HG03469 (cell line): ENCODE data around the gene MED25.

ENCODE experiments used
- ATAC-seq: cut with Tn5 transposase; IDR thresholded peaks from one replicate; pipeline ENCODE4 v1.9.1; 2021; ENCODE audit warnings: mild to moderate bottlenecking, moderate library complexity, moderate number of reproducible peaks; ENCODE audit not compliant: unreplicated experiment

The MED25 gene

GRCh38 chr19:49856574-49857021 is 38.5 kb downstream of the MED25 start:
- ATAC-seq, result no peak

- no peak for ATAC-seq
These were observed 39.2 kb downstream of the MED25 start for GRCh38 chr19:49857061-49857837.

- ATAC-seq, result no peak
These were observed 39.7 kb downstream of the MED25 start for GRCh38 chr19:49857838-49858087.

- no peak for ATAC-seq
These were observed 40.2 kb downstream of the MED25 start for GRCh38 chr19:49858088-49858985.

GRCh38 chr19:49859682-49860335 is 41.7 kb downstream of the MED25 start:
- ATAC-seq, result no peak

GRCh38 chr19:49860336-49861102 is 42.4 kb downstream of the MED25 start:
- no peak for ATAC-seq

DNA sequence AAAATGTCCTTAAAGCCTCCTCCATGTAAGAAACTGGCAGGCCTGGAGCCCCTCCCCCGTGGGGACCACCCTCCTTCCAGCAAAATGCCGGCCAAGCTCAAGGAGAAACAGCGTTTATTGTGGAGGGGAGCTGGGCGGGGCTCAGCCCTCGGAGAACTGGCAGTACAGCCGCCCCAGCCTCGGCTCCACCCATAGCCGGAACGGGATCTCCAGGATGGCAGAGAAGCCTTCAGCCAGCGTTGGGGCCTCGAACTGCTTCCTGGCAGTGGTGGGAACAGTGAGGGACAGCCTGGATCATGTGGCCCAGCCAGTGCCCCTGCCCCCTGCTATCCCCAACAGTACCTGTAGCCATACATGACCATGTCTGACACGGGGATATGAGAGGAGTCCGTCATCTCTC is 43.0 kb downstream of the MED25 start:
- ATAC-seq, result no peak

- ATAC-seq, result no peak
These were observed 43.7 kb downstream of the MED25 start for GRCh38 chr19:49861541-49862378.

DNA sequence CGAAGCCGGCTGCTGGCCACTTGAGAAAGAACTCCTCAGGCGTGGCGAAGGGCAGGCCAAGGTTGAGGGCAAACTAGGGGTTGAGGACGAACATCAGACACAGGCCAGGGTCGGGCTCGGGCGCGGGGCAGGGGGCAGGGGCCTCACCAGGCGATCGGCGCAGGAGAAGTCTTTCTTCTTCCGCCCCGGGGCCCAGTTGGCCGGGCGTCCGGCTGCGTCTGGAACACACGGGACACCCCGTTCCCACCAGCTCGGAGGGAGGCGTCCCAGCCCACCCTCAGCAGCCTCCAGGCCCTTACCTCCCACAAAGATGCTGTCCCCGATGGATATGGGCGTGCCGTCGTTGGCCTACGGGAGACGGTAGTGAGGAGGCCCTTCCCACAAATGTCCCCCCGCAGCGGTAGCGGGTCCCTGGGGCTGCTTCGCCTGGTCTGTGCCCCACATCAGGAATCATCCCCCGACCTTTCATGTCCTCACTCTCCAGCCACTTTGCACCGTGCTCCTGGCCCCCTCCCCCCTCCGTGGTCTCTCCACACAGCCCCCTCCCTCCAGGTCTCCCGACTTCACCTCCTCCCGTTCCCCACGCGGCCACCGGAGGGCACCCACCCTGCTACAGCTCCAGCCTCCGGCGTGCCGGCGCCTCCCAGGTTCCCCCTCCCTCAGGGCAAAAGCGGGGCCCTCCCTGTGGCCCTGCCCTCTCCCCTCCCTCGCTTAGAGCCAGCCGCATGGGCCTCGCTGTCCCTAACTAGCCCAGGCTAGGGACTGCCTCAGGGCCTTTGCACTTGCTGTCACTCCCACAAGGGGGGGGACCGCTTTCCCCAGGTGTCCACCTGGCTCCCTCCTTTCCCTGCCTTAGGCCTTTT is 44.5 kb downstream of the MED25 start:
- ATAC-seq, result no peak

DNA sequence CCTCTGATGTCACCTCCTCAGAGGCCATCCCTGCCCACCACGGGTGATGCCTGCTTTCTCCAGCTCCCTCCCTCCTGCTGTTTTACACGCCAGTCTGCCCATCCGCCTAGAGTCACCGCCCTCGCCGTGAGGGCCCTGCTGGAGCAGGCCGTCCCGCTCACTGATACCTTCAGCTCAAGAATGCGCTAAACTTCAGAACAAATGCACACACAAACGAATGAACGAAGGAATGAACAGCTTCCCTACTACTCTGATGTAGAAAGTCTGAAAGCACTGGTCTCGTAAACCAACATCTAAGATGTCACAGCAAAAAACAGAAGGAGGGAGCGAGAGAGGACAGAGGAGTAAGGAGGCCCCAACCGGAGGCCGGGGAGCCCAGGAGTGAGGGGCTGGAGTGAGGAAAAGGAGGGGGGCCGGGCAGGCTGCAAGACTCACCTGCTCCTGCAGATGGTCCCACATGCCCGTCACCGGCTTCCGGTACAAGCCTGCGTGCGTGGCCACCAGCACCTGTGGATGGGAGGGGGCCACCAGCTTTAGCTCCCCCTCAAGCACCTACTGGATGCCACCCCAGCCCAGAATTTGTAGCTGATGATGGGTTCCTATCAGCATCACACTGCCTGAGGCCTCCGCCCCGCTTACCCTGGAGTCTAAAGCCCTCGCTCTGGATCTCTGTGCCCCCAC is 45.3 kb downstream of the MED25 start:
- no peak for ATAC-seq

GRCh38 chr19:49863935-49864320 is 45.8 kb downstream of the MED25 start:
- ATAC-seq, result no peak

GRCh38 chr19:49864890-49865289 is 46.8 kb downstream of the MED25 start:
- no peak for ATAC-seq

- ATAC-seq, result no peak
These were observed 49.1 kb downstream of the MED25 start, which contains the start of gene PNKP for GRCh38 chr19:49866933-49867782. Gene PNKP, minus strand, starts transcription at chr19:49867576. Its CDS starts 372 bp downstream, at chr19:49867204.

DNA sequence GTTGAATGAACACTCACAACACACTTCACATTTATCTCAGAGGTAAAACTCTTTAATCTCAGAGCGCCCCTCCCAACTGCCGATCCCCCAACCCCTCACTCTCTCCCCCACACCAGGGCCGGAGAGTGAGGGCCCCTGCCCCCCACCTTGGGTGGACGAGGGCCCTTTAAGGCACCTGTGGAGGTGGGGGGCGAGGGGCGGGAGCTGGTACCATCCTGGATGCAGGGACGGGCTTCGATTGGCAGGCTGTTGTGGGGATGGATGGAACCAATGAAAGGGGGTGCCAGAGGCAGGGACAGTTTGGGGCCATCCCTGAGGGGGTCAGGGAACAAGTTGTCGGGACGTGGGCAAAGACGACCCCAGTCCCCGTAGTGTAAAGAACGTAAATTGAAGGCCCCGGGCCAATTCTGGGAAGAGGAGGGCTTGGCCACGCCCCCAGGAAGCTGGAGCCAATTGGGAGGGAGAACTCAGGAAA is 51.0 kb downstream of the MED25 start:
- no peak for ATAC-seq

GRCh38 chr19:49869484-49870308 is 51.6 kb downstream of the MED25 start:
- peak; percentile 47 for ATAC-seq

GRCh38 chr19:49870309-49870901 is 52.3 kb downstream of the MED25 start:
- ATAC-seq, result no peak
